GM12872 (cell line): ENCODE data around the gene AIP.

Experiments
- CTCF ChIP-seq: IDR thresholded peaks from 3 replicates; pipeline ENCODE4 v1.5.1; 2011; ENCODE audit warnings: low read depth, mild to moderate bottlenecking, low read length, moderate library complexity; ENCODE audit not compliant: insufficient read depth

AIP gene

DNA sequence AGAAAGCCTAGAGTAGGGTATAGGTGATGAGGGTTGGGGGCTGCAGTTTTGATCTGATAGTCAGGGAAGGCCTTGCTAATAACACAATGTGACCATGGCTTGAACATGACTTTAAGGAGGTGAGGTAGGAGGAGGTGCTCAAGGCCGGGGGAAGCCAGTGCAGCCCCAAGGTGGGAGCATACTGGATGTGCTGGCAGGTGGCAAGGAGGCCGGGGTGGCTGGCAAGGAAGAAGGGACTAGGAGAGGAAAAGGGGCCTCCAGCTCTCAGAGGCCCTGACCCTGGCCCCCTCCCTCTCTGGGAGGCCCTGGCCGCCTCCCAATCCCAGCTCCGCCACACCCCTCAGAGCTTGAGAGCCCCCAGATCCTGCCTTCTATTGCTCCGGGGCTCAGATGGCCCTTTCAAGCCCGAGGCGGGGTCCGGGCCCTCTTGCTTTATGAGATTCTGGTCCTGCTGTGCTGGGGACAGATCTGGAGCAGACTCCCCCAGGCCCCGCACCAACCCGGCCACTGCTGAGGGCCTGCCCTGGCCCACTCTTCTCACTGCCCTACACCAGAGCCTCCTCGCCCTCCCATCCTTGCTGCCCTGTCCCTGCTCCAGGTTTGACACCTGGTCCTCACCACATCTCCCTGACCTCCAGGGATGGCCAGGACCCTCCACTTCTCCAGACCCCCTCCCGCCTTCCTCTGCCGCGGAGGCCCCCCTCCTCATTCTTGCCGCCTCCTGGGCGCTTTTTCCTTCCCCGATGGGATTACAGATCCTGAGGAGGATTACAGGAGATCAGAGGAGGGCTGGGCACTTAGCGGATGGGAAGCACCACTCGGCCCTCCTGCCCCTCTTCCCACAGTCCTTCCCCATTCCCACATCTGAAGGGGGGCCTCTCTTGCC lies 20.5 kb downstream of the AIP start:
- TF ChIP-seq CTCF: no peak

DNA sequence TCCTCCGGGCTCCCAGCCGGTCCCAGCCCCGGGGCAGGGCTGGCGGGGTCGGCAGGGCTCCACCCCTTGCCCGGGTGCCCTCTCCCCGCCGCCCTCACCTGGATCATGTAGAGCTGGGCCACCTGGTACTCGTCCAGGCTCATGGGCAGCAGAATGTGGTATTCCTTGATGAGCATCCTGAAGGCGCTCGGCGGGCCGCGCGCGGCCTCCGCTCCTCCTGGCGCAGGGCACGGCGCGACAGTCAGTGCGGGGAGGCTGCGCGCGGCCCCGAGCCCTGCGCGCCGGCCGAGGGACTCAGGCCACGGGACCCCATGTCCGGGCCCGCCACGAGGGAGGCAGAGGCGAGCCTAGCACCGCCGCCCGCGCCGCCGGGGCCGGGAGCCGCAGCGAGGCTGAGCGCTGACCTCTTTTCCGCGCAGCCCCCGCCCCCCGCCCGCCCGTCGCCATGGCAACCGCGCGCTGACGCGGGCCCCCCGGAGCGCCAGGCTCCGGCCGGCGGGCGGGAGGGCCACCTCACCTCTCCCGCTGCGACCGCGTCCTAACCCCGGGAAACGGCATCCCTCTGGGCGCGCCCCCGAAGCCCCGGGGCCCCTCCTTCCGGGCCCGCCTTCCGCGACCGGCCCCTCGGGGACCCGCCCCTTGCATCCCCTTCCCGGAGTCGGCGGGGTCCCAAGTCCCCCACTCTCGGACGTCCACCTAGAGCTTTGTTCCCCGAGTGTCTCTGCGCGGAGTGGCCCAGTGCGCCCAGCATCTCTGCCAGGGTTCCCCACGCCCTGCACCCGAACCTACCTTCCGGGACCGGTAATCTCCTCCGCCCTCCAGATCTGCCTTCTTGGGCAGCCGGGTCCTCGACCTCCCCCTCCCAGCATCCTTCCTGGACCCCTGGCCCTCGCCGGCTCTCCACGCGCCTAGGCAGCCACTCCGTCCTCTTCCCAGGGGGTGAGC lies 21.5 kb downstream of the AIP start:
- no peak for TF ChIP-seq CTCF

- TF ChIP-seq CTCF: no peak
Measured at GRCh38 chr11:67504950-67505581, 22.2 kb downstream of the AIP start, which contains the start of gene PITPNM1. Gene PITPNM1, minus strand, starts transcription at chr11:67505363. Its CDS starts 1,183 bp downstream, at chr11:67504180.

- TF ChIP-seq CTCF: peak; percentile 97
Measured at GRCh38 chr11:67505605-67506396, 23.0 kb downstream of the AIP start.

- TF ChIP-seq CTCF: no peak
Measured at GRCh38 chr11:67506426-67507051, 23.7 kb downstream of the AIP start.

DNA sequence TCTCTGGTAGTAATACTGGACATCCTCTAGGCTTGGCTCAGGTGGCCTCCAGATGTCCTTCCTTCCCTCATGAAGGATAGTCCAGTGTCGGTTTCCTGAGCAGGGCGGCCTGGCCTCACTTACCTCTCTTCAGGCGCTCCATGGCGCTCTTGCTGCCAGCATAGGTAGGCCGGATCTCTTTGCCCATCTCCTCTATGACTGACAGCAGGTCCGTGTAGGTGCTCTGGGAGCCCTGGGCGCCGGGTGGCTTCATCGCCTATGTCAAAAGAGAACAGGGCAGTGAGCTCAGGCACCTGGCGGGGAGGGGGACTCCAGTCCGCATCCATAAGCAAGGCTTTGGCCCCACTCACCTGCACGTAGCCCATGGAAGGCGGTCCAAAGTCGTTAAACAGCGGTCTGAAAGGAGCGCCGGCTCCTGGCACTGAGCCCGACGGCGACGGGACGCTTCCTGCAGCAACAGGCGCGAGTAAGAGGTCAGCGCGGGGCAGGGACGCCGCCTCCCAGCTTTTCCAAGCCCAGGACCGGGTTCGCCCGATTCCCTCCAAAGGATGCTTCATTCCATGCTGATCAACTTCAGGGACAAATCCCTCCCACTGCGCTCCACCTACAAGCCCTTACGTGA lies 24.5 kb downstream of the AIP start:
- TF ChIP-seq CTCF: no peak
